Measurements from ENCODE around the gene KCNH8.

The KCNH8 gene

DNA sequence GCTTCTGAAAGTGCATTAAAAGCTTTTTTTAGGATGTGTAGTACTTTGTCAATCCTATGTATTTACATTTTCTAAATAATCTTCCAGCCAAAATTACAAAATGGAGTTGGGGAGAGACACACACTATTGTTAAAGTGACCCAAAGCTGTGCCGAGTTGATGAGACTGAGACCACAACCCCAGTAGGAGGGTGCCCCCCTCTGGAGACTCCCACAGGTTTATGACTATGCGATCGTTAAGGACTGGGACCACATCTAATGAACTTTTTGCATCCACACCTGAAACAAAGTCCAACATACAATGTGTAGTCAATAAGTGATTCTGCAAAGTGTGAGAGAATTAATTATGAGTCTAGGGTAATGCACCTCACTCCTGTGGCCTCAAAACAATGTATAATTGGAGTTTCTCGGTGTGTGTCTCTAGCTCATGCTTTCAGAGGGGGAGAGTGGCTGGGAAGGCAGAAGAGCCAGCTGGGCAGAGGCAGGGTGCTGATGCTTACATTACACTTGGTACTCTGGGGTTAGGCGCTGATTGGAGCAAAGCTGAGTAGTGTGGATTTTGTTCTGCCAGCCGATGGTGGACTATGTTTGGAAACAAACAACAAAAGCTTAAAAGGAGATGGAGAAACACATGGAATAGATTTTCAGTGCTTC is 102.8 kb downstream of the KCNH8 start:
- H3K9me3 Mint-ChIP-seq, result no peaks in the 10 kb centered on the region
- no peaks in the 10 kb centered on the region for H3K36me3 Mint-ChIP-seq (ENCODE audit: low read depth)

DNA sequence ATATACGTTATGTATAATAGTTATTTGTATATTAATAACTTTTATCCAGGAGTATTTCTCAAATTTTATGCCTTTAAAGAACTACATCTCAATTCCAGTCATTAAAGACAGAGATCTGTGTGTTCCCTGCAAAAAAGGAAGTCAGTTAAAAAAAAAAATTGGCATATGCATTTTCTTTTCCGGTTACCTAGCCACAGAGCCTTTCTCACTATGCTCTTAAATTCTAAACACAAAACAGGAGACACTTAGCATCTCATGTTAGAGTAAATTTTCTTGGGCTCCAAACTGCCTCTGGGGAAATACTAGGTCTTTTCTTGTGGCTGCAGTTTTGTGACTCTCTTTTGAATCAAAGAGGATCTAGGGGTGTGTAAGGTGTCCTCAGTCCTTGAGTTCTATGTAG is 105.9 kb downstream of the KCNH8 start:
- Mint-ChIP-seq H3K4me1 (ENCODE audit: low read depth) (peaks cover 5% of the 10 kb centered on the region), H3K27ac (no peak overlapping the region), H3K4me3 (no peak overlapping the region), H3K36me3 (ENCODE audit: low read depth) (no peaks in the 10 kb centered on the region), H3K9me3 (no peaks in the 10 kb centered on the region), H3K27me3 (ENCODE audit: low read depth) (no peaks in the 10 kb centered on the region)

More for the DNA sequence above, 102.8 kb downstream of the KCNH8 start:
- Mint-ChIP-seq H3K27ac (no peak overlapping the region), H3K4me1 (ENCODE audit: low read depth) (peaks cover 5% of the 10 kb centered on the region), H3K4me3 (no peak overlapping the region), H3K27me3 (ENCODE audit: low read depth) (no peaks in the 10 kb centered on the region)

DNA sequence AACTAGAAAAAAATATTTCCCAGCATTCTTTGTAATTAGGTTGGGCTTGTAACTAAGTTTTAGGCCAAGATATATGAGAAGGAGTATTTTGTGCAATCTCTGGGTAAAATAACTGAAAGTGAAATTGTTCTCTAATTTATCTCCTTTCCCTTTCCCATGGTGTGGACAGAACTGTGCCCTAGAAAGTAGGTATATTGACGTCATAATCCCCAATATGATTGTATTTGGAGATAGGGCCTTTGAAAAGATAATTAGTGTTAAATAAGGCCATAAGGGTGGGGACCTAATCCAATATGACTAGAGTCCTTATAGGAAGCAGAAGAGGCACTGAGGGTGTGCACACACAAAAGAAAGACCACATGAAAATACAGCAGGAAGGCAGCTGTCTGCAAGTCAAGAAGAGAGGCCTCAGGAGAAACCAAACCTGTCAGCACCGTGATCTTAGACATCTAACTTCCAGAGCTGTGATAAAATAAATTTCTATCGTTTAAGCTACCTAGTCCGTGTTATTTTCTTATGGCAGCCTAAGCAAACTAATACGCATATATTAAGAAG is 106.6 kb downstream of the KCNH8 start:
- peaks cover 5% of the 10 kb centered on the region for H3K4me1 Mint-ChIP-seq (ENCODE audit: low read depth)
- H3K27me3 Mint-ChIP-seq (ENCODE audit: low read depth), result no peaks in the 10 kb centered on the region
- H3K4me3 Mint-ChIP-seq, result no peak overlapping the region
- H3K9me3 Mint-ChIP-seq, result no peaks in the 10 kb centered on the region
- H3K27ac Mint-ChIP-seq, result no peak overlapping the region
- H3K36me3 Mint-ChIP-seq (ENCODE audit: low read depth), result no peaks in the 10 kb centered on the region

DNA sequence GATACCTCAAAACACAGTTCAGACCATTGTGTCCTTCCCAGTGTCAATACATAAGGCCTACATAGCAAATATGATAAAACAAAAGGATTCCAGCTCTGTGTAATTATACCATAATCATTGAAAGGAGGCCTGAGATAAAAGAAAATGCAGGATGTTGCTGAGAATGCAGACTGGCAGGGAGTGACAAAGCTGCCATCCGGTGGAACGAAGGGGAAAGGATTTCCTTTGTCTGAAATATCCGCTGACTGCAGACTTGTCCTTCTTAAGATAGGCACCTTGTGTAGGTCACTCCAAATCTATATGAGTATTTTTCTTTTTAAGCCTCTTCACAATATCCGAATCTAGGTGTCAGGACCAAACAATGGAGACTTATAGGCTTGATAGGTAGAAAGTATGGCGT is 108.0 kb downstream of the KCNH8 start:
- Mint-ChIP-seq H3K27me3 (ENCODE audit: low read depth) (peaks cover 2% of the 10 kb centered on the region), H3K4me3 (no peak overlapping the region), H3K27ac (no peak overlapping the region), H3K36me3 (ENCODE audit: low read depth) (no peaks in the 10 kb centered on the region), H3K4me1 (ENCODE audit: low read depth) (peaks cover 5% of the 10 kb centered on the region), H3K9me3 (no peaks in the 10 kb centered on the region)

DNA sequence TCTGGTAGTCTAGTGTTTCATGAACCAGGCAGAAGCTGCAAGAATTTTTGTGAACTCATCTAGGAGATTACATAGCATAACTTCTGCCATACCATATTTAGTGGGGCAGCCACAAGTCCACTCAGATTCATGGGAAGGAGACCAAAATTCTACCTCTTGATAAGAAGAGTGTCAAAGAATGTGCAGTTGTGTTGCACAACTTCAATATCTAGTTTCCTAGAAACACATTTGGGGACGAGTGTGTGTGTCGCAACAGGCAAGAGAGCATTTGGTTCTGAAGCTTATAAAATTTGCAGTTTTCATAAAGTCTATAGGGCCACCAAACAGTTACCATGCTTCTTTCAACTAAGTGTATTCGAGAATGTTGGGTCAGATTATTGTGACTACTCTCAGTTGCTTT is 115.3 kb downstream of the KCNH8 start:
- Mint-ChIP-seq H3K27me3 (ENCODE audit: low read depth) (peaks cover 4% of the 10 kb centered on the region), H3K4me3 (no peak overlapping the region), H3K9me3 (no peaks in the 10 kb centered on the region), H3K36me3 (ENCODE audit: low read depth) (no peaks in the 10 kb centered on the region), H3K27ac (no peak overlapping the region), H3K4me1 (ENCODE audit: low read depth) (no peaks in the 10 kb centered on the region)

DNA sequence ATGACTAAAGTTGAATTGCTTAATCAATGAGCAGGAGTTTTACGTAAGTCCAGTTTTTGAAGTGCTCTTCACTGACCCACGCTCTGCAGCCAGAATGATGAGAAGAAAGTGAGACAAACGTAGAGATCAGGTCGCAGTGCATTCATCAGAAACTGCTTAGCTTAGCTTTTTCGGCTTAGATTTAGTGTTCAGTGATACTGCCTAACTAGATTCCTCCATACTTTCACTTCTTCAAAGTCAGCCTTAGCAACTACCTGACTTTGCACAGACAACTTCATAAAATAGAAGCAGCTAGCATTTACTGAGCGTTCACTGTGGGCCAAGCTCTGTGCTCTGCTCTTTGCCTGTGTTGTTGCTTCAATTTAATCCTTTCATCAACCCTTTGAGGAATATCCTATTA is 116.1 kb downstream of the KCNH8 start:
- Mint-ChIP-seq H3K27me3 (ENCODE audit: low read depth) (peaks cover 4% of the 10 kb centered on the region), H3K36me3 (ENCODE audit: low read depth) (no peaks in the 10 kb centered on the region), H3K4me1 (ENCODE audit: low read depth) (no peaks in the 10 kb centered on the region), H3K9me3 (no peaks in the 10 kb centered on the region), H3K27ac (no peak overlapping the region), H3K4me3 (no peak overlapping the region)

DNA sequence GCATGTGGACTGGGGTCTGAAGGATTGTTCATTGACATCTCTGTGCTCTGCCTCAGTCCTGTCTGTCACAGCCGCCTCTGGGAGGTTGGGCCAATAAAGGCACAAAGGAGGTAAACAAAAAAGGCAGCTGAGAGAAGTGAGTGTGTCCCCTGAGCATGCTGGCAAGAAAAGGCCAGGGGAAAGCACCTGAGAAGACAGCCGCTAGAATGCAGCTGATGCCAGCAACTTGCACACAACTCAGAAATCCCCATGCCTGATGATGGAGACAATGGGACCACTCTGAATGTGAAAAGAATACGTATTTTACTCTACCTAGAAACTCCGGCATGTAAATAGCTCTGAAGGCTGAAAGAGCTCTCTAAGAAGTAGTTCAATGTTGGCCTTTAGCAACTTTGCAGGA is 118.7 kb downstream of the KCNH8 start:
- Mint-ChIP-seq H3K27ac (no peak overlapping the region), H3K4me1 (ENCODE audit: low read depth) (no peaks in the 10 kb centered on the region), H3K9me3 (no peaks in the 10 kb centered on the region), H3K27me3 (ENCODE audit: low read depth) (no peaks in the 10 kb centered on the region), H3K4me3 (no peak overlapping the region), H3K36me3 (ENCODE audit: low read depth) (no peaks in the 10 kb centered on the region)

DNA sequence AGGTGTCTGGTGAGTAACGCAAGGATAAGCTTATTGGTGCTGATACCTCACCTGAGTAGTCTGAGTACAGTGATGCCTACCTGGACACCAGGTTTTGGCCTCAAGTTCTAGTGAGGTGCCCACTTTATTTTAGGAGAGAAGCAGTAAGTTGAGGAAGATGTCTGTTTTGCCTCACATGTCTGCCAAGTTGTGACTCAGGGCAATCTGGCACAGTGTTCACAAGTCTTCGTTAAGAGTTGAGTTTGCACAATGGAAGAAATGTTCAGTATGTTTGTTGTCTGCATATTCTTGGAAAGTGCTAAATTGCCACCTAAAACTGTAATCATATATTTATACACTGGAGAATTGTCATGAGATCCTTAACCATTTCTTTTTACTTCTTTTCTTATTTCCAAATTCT is 122.2 kb downstream of the KCNH8 start:
- Mint-ChIP-seq H3K27ac (no peak overlapping the region), H3K27me3 (ENCODE audit: low read depth) (no peaks in the 10 kb centered on the region), H3K36me3 (ENCODE audit: low read depth) (no peaks in the 10 kb centered on the region), H3K4me3 (no peak overlapping the region), H3K4me1 (ENCODE audit: low read depth) (no peaks in the 10 kb centered on the region), H3K9me3 (no peaks in the 10 kb centered on the region)

DNA sequence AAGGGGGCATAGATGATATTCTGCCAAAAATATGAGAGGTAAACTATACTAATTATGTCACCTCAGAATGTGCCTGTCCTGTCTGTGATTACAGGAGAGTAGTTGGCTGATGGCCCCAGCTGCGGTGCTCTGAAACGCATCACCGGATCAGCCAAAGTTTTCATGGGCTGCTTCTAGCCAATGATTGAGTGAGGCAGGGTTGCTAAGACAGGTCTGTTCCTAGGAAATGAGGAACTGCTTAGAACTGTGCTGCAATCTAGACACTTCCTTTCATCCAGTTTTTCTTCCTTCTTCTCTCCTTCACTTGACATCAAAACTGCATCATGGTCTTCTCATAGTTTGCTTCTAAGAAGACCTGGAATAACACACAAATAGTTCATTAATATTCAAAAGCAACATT is 124.0 kb downstream of the KCNH8 start:
- Mint-ChIP-seq H3K36me3 (ENCODE audit: low read depth) (no peaks in the 10 kb centered on the region), H3K9me3 (no peaks in the 10 kb centered on the region), H3K27ac (no peak overlapping the region), H3K27me3 (ENCODE audit: low read depth) (no peaks in the 10 kb centered on the region), H3K4me1 (ENCODE audit: low read depth) (no peaks in the 10 kb centered on the region), H3K4me3 (no peak overlapping the region)

DNA sequence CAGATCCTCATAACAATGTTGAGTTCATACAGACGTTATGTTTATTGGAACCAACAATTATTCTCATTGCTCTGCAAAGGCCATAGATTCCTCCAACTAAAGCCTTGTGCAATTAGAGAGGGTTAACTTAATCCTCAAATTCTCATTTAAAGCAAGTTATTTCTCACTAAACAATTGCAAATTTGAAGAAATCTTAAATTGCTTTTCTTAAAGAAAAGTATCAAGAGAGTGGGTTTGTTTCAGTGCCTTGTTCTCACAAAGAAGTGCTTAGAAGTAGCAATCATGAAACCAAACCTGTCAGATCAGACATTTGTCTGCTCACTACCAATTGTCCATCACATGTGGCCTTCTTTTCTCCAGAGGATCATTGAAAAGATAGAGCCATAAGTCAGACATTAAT is 124.8 kb downstream of the KCNH8 start:
- H3K4me3 Mint-ChIP-seq, result no peak overlapping the region
- H3K27me3 Mint-ChIP-seq (ENCODE audit: low read depth), result no peaks in the 10 kb centered on the region
- no peak overlapping the region for H3K27ac Mint-ChIP-seq
- H3K36me3 Mint-ChIP-seq (ENCODE audit: low read depth), result no peaks in the 10 kb centered on the region
- no peaks in the 10 kb centered on the region for H3K4me1 Mint-ChIP-seq (ENCODE audit: low read depth)
- no peaks in the 10 kb centered on the region for H3K9me3 Mint-ChIP-seq

DNA sequence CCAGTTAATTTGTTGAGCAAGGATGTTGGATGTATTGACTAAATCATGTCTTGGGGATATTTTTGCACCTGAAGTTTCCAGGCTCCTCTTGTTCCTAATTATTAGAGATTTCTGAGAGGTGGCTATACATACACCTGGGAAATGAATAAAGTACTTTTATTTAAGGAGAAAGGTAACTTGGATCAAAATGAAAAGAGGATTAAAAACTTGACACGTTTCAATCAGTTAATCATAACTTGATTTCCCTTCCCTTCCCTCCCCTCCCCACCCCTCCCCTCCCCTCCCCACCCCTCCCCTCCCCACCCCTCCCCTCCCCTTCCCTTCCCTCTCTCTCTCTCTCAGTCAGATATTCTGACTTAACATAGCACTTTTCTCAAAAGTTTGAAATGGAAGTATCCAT is 126.3 kb downstream of the KCNH8 start:
- Mint-ChIP-seq H3K36me3 (ENCODE audit: low read depth) (no peaks in the 10 kb centered on the region), H3K4me3 (no peak overlapping the region), H3K9me3 (no peaks in the 10 kb centered on the region), H3K27me3 (ENCODE audit: low read depth) (no peaks in the 10 kb centered on the region), H3K27ac (no peak overlapping the region), H3K4me1 (ENCODE audit: low read depth) (no peaks in the 10 kb centered on the region)

DNA sequence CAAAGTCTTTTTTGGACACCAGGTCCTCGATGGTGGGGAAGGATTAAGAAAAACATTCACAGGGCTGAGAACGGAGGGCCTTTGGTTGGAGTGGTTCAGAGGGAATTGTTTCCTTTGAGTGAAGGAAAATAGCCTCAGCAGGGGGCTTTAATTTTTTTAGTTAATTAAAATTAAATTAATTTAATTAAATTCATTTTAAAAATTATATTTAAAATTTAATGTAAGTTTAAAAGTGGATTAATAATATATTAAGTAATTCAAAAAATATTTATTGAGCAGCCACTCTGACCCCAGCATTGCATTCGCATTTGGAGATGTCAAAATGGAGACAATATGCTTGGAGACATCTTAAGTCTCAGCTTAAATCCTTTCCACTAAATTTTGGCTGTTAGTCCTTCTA is 136.7 kb downstream of the KCNH8 start:
- H3K27ac Mint-ChIP-seq, result no peak overlapping the region
- no peaks in the 10 kb centered on the region for H3K9me3 Mint-ChIP-seq
- no peaks in the 10 kb centered on the region for H3K36me3 Mint-ChIP-seq (ENCODE audit: low read depth)
- H3K4me3 Mint-ChIP-seq, result no peak overlapping the region
- no peaks in the 10 kb centered on the region for H3K4me1 Mint-ChIP-seq (ENCODE audit: low read depth)
- H3K27me3 Mint-ChIP-seq (ENCODE audit: low read depth), result no peaks in the 10 kb centered on the region

DNA sequence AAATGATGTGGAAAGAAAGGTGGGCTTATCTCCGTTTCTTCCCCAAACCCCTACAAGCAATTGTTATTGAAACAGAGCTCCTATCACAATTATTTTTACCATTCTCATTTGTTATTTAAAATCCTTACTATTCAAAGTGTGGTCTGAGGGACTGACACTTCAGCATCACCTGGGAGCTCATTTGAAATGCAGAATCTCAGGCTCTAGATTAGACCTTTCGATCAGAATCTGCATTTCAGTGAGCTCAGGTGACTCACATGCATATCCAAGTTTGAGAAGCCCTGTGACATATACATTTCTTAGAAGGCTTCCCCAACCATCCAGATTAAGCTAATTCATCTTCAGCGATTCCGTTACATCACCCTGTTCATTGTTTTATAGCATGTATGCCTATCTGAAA is 145.0 kb downstream of the KCNH8 start:
- no peaks in the 10 kb centered on the region for H3K27me3 Mint-ChIP-seq (ENCODE audit: low read depth)
- H3K4me3 Mint-ChIP-seq, result no peak overlapping the region
- no peaks in the 10 kb centered on the region for H3K36me3 Mint-ChIP-seq (ENCODE audit: low read depth)
- H3K27ac Mint-ChIP-seq, result no peak overlapping the region
- no peaks in the 10 kb centered on the region for H3K9me3 Mint-ChIP-seq
- H3K4me1 Mint-ChIP-seq (ENCODE audit: low read depth), result no peaks in the 10 kb centered on the region

DNA sequence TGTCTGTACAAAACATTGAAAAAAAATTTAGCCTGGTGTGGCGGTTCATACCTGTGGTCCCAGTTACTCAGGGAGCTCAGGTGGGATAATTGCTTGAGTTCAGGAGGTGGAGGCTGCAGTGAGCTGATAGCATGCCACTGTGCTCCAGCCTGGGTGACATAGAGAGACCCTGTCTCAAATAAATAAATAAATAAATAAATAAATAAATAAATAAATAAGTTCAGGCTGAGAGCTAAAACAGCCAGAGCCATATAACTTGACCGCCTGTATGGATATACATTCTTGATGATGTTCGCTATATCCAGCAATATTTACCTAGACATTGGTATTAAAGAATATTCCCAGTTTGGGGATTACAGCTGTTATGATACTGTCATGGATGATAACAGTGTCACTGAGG is 146.9 kb downstream of the KCNH8 start:
- Mint-ChIP-seq H3K27ac (no peak overlapping the region), H3K4me3 (no peak overlapping the region), H3K36me3 (ENCODE audit: low read depth) (no peaks in the 10 kb centered on the region), H3K27me3 (ENCODE audit: low read depth) (no peaks in the 10 kb centered on the region), H3K9me3 (no peaks in the 10 kb centered on the region), H3K4me1 (ENCODE audit: low read depth) (no peaks in the 10 kb centered on the region)

DNA sequence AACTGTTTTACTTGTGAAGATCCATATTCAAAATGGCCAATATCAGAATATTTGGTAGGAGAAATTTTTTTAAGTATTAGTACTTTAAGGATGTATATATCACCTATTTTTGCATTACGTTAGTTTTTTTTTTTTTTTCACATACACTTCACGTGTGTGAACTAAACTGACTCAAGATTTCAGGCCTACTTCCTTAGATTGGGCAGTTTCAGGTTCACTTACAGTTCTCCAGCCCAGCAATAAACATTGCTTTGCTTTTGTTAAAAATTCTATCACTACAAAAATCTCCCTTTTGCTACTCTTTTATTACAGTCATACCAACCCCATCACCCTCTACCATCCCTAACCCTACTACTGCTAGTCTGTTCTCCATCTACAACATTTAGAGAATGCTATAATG is 183.6 kb downstream of the KCNH8 start:
- H3K27ac Mint-ChIP-seq, result no peak overlapping the region
- no peaks in the 10 kb centered on the region for H3K27me3 Mint-ChIP-seq (ENCODE audit: low read depth)
- H3K4me1 Mint-ChIP-seq (ENCODE audit: low read depth), result no peaks in the 10 kb centered on the region
- no peaks in the 10 kb centered on the region for H3K9me3 Mint-ChIP-seq
- H3K36me3 Mint-ChIP-seq (ENCODE audit: low read depth), result no peaks in the 10 kb centered on the region
- no peak overlapping the region for H3K4me3 Mint-ChIP-seq

DNA sequence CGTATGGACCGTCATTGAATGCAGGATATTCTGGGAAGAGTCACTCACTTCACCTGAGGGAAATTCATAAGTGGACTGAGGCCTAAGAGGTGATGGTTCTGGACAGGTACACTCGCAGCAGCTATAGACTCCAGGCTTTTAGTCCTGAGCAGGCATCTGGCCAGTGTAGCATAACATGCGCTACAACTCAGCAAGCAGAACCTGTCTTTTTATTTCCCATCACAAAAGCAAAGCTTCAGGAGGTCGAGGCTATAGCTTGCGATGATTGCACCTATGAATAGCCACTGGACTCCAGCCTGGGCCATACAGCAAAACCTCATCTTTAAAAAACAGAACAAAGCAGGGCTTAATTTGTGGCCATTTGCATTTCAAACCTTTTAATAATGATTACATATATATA is 185.8 kb downstream of the KCNH8 start:
- no peaks in the 10 kb centered on the region for H3K9me3 Mint-ChIP-seq

More for the DNA sequence above, 185.8 kb downstream of the KCNH8 start:
- H3K4me1 Mint-ChIP-seq (ENCODE audit: low read depth), result no peaks in the 10 kb centered on the region
- H3K27me3 Mint-ChIP-seq (ENCODE audit: low read depth), result no peaks in the 10 kb centered on the region
- H3K36me3 Mint-ChIP-seq (ENCODE audit: low read depth), result no peaks in the 10 kb centered on the region
- H3K27ac Mint-ChIP-seq, result no peak overlapping the region
- H3K4me3 Mint-ChIP-seq, result no peak overlapping the region

Data from T-helper 1 cell treated with Interleukin-12 subunit alpha and Interleukin-12 subunit beta and Interleukin-4 antibody, amounts not matched to agents 30 μg/mL and 1 μg/mL, for 36 hours (primary cell).